ENCODE data around the gene TXLNB.

- TF ChIP-seq CTCF (IDR thresholded peaks at IDR 0.05; ENCODE audit: extremely low read depth in 1 of 2, insufficient read depth in 1 of 2, low read depth in 1 of 2, low read length in 2 of 2) (no peak), POLR2A (IDR thresholded peaks at IDR 0.05; ENCODE audit: low read depth, low read length) (no peak), JUN (IDR thresholded peaks at IDR 0.05; ENCODE audit: borderline replicate concordance, insufficient read depth, insufficient read length, low read depth) (peak; percentile 51), EZH2 (IDR thresholded peaks at IDR 0.05; ENCODE audit: borderline replicate concordance, low read depth, low read length, severe bottlenecking) (no peak), MAX (IDR thresholded peaks at IDR 0.05; ENCODE audit: insufficient read depth, insufficient read length) (peak; percentile 91), POLR2AphosphoS5 (IDR thresholded peaks at IDR 0.05; ENCODE audit: insufficient read depth, low read depth, low read length) (peak; percentile 48)
Observed at GRCh38 chr6:139323511-139324300, 31.9 kb upstream of the TXLNB start.

Measured in endothelial cell of umbilical vein (primary cell).